ENCODE results near the gene SMIM22.

Gene SMIM22

DNA sequence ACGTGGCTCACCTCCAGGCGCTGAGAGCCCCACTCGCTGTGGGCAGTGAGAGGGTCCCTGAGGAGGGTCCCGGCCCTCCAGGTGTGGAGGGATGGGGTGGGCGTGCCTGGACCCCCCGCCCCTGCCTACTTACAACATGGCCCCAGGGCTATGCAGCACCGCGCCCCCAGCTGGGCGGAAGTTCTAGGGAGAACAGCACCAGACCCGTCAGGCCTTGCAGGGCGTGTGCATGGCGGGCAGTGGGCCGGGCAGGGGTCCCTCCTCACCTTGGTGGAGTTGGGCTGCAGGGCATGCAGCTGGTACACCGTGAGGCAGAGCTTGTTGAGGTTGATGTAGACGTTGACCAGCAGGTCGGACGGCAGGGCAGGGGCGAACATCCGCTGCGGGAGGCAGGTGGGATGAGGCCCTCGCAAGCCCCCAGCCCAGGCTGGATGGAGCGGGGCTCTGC lies 2.7 kb downstream of the SMIM22 start:
- DNase-seq: no peak

DNA sequence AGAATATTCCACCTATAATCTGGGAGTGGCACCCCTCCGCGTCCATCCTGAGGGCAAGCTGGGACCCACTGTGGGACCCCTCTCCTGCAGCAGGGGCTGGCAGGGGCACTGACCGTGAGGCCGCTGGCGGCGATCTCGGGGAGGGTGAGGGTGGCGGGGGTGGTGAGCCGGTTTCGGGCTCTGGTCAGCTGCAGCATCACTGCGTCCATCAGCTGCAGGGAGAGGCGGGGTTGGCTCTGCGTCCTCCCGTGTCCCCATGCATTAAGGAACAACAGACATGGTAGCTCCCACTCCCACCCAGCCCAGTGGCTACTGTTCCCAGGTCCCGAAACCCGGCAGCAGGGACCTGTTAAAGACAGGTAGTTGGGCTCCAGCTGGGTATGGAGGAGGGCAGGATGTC lies 3.3 kb downstream of the SMIM22 start:
- no peak for DNase-seq

DNA sequence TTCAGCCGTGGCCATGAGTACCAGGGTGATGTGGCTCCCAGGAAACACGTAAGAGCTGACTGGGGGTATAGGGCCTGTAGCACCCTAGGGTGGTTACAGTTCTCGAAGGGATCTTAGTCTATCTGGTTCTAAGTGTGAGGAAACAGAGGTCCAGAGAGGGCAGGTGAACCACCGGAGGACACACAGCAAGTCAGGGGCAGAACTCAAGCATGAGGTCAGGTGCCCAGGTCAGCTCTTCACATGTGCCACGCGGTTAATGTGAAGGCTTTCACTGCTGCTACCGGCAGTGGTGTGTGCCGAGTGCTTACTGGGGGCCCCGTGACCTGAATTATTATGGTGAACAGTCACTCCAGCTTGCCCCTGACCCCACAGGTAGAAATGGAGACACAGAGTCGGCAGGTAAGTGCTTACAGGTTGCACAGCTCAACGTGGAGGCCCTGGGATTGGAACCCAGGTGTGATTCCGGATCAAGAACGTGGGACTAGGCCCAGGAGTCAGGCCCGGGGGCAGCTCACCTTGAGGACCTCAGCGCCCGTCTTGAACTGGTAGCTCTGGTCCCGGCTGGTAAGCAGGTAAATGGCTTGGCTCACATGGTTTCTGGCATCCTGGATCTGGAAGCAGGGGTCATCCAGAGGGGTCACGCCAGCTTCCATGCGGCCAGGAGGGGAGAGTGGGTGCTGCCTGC lies 4.1 kb downstream of the SMIM22 start:
- DNase-seq: no peak

DNA sequence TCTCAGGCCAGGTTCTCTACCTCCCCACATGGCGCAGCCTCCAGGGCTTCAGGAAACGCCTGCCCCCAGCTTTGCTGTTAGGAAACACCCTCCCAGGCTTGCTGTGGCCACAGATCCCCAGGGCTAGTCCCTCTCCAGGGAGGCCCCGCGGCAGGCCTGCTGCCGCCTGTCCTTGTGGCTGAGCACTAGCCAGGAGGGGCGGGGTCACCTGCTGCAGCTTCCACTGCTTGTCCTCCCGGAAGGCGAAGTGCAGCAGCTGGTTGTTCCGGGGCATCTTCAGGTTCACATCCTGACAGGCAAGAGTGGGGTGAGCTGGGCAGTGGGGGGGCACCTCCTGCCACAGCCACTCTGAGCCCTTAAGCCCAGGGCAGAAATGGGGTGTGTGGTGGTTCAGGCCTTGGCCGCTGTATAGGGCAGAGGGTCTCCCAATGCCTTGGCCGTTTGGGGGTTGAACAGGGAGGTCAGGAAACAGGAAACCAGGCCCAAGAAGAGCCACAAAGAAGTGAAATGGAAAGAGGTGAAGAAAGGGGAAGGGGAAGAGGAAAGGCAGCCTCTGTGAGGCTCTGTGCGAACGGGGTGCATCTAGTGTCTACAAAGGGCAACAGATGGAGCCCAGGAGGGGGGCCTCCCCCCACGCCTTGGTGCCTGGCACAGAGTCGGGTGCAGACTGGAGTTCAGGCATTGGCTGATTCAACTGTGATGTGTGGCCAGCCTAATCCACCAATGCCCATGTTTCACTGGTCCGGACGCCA lies 5.3 kb downstream of the SMIM22 start:
- DNase-seq: no peak

DNA sequence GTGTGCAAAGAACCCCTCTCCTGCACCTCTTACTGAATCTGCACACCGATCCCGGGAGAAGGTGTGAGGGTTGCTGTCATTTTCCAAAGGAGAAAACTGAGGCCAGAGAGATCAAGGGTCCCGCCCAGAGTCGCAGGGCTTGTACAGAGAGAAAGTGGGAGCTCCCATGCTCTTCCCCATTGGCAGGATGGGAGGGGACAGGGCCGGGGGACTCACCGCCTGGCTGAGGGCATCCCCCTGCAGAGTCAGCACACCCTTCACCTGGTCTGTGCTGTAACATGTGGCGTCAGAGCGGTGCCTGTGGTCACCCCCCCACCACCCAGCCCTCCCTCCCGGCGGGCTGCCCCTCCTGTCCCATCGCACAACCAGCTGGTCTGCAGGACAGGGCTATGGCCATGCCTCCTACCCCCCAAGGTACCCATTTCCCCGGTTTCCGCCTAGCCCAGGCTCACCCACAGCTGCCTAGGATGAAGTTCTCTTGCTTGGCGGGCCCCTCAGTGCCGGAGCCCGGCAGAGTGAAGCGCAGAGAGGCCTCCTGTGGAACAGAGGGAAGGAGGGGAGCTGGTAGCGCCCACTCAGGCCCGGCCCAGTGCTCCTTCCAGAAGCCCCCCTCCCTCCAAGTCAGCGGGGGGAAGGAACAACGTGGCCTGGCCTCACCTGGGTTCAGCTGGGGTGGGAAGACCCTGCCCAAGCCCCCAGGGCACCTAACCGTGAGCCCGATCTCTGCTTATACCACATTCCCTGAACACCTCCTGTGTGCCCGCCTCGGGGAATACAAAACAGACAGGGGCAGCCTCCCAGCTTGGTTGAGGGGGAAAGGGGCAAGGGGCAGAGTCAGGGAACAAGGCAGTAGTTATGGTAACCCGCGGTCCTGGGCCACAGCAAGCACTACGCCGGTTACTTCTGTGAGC lies 6.1 kb downstream of the SMIM22 start:
- no peak for DNase-seq

DNA sequence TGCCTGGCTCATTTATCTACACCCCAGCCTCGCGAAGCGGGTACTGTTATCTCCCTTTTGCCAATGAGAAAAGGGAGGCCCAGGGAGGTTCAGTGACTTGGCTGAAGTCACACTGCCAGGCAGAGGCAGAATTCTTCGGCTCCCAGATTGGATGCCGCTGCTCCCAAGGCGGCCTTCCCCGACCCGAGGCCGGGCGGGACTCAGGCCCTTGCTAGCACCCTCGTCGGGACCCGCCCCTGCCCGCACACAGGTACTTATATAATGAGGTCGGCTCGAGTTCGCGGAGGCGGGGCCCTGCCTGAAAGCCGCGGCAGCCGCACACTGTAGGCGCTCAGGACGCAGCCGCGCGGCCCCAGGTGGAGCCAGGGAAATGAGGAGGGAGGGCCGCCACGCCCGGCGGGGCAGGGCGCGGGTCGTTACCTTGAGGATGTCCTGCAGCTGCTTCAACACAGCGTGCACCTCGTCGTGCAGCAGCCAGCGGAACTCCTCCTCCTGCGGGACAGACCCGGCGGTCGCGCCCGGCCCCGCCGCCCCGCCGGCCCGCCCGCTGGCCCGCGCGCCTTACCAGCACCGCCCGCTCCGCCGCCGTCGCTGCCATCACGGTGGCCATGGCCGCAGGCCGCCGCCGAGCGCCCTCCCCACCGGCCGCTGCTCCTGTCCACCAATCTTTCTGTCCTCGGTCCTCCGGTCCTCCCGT lies 6.9 kb downstream of the SMIM22 start, which contains the start of gene ROGDI:
Gene ROGDI (minus strand): TSS at position 672 of the 697 bp plus-strand sequence. CDS start 62 bp downstream, at position 610.
- DNase-seq: peak; percentile 54

DNA sequence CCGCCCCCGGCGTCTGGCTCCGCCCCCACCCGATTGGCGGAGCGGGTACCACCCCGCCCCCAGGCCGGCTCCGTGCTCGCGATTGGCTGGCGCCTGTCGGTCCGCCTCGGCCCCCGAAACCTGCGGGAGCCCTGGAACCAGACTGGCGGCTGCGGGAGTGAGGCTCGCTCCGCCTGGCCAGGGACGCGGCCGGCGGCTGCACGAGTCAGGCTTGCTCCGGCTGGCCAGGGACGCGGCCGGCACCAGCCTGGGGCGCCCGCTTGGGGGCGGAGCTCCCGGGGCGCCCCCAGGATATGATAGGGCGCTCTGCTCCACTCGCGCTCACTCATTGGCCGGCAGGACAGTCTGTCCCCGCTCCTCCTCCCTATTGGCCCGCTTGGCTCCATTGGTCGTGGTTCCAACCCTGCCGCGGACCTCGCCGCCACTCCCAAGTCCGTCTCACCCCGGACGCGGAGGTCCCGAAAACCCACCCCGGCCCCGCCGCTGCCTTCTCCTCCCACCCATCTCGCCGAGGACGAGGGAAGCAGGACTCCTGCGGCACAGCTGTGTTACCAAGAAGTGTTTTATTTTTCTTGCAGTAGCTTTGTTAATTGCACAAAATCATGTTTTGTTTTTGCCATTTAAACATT lies 7.6 kb downstream of the SMIM22 start:
- DNase-seq: peak; percentile 74

DNA sequence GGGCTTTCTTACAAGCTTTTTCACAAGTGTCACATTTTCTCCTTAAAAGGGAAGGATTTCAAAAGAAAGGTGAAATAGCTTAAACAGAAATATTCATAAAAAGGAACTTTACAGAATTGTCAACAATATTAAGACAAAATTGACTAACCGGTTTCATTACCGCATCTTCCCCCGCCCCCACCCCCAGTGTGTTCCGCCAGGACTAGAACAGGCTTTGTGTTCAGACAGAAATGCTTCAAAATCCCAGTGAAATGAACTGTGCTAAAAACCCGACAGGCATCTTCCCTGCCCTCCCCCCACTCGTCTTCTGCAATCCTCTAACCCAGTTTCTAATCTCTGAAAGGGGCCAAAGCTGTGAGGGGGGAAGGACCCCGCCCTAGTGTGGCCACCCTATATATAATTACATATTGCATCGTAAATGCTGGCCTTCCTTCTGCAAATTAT lies 8.3 kb downstream of the SMIM22 start:
- DNase-seq: no peak

DNA sequence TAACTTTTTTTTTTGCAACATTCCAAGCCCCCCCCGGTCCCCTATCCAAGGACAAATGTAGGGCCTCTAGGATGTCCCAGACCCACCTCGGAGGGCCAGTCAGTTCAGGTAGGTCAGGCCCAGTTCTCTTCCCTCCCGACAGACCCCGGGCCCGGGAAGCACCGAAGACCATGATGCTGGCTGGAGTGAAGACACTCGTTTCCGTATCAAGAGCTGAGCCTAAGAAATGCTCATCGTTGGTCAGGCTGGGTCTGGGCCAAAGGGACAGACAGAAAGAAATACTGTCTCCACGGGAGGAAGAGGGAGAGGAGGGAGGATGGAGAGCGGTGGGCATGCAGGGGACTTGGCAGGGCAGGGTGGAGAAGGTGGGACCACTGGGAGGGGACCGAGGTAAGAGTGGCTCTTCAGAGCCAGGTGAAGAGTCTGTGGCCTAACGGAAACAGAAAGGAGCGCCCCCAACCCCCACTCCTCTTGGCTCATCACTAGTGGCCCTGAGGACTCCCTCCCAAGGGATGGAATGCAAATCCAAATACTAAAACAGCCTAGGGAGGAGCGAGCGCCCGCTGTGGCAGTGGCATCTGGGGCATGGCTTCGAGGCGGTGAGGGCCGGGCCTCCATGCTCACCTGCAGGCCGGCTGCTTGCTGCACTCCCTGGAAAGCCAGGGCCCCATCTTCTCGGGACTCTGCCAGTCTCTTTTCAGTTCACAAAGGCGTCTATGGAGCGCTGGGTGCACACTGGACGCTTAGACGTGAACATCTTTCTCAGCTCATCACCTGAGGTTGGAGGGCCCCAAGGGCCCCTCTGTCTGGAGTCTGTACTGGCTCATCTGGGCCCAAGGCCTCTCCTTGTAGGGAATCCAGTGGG lies 9.0 kb downstream of the SMIM22 start:
- no peak for DNase-seq

DNA sequence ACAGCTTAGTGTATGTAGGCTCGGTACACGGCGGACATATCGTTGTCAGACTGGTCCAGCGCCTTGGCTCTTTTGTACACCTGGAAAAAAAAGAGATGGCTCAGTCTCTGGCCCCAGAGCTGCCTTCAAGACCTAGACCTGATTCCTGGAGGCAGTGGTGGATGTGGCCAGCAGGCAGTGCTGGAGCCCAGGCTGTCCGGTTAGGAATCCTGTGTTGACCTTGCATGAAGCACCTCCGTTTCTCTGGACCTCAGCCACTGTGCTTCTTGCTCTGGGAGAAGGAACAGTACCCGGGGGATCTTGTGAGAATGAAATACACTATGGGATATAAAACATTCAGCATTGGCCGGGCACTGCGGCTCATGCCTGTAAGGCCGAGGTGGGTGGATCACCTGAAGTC lies 10.1 kb downstream of the SMIM22 start:
- no peak for DNase-seq

DNA sequence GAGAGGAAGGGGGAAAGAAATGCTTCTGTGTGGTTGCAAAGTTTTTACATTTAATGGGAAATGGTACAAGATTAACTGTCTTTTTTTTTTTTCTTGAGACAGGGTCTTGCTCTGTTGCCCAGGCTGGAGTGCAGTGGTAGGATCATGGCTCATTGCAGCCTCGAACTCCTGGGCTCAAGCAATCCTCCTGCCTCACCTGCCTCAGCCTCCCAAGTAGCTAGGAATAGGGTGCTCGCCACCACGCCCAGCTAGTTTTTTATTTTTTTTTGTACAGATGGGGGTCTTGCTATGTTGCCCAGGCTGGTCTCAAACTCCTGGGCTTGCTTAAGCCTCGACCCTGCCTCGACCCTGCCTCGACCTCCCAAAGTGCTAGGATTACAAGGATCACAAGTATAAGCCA lies 11.1 kb downstream of the SMIM22 start:
- DNase-seq: no peak

DNA sequence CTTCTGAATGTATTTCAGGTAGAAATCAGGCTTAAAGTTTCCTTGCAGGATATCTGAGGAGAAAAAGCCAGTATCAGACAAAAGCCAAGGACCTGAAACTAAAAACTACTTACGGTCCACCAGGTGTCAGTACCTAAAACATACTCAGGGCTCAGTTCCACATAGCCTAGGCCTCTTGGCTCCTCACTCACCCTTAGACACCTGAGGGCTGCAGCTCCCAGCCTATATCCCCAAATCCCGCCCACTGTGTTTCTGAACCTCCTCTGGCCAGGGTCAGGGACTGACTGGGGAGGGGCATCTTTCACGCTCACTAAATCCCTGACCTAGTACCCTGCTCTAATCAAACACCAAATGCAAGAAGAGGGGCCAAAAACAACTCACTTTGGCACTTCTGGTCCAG lies 16.1 kb downstream of the SMIM22 start:
- DNase-seq: no peak

DNA sequence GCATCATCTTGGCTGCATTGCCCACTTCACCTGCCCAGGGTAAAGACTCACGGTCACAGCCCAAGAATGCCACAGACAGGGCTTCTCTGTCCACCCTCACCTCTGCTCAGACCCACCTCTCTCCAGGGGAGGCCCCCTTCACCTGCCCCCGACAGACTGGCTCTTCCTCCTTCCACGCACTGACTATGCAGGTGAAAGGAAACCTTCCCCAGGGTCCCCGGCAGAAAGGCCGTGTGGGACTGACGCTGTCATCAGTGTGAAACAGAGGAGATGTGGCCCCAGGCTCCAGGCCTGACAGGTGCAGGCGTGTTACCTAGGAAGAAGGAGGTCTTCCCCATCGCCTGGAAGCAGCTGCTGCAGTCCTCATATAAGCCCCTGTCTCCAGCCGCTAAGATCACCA lies 16.6 kb downstream of the SMIM22 start:
- DNase-seq: no peak

DNA sequence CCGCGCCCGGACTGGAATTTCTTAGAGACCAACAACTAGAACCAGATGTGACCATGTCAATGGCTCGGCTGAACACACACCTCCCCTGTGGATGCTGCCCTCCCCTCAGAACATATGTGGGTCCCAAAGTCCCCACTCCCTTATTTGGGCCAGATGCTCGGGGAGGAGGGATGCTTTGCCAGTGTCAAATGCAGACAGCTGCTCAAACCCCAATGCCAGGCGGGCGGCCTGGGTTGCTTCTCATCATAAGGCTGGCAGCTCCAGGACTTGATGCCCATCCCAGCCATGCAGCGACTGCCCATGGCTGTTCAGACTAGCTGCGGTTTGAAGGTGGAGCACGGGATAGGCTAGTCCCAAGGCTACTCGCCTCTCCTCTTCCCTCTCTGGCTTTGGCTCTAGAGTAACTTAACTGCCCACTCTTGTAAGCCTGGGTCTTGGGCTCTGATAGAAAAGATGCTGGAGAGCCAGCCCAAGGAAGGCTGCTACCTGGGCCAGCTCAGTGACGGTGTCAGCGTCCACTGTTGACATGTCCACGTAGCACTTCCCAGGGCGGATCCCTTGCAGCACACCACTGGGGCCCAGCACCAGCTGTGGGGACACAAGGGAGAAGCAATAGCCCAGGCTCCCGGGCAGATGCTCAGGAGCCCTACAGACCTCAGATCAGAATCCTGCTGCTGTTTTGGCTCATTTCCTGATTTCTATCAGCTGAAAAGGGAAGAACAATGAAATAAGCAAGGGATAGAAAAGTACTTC lies 18.3 kb downstream of the SMIM22 start:
- no peak for DNase-seq

DNA sequence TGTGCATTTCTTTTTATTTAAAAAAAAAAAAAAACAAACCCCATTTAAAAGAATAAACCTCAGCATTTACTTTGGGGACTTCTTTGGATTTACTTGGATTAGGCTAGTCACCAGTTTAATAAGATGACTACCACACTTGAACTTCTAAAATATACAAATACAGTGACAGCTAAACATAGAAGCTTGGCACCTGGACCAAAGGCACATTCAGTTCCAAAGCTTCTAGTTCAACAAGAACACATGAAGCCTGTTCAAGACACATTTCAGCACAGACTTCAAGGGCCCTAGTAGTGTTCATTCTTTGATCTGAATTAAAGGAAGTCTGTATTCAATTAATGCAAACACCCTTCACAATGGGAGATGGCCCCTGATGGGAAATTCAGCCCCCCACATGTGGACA lies 18.9 kb downstream of the SMIM22 start:
- no peak for DNase-seq

DNA sequence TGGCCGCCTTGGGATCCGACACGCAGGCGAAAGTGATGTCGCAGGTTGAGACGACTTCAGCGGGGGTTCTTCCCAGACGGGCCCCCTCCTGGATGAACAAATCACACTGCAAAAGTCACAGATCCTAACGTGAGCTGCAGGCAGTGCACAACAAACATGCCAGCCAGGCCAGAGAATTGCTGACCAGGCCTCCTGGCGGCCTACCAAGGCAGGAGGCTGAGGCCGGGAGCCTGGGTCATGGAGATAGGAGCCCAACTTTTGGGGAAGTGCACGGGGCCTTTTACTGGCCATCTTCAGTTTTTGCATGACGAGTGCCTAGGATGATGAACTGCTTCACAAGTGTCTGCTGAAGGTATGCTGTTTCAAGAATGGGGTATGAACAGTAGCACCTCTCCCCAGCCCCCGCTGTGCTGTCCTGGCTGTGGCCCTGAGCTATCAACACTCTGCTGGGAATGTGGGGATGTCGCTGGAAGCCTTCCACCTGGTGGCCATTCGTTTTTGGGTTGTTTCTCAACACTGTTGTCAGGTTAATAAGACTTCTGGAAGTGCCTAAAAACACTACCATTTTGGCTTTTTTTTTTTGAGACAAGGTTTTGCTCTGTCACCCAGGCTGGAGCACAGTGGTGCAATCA lies 19.5 kb downstream of the SMIM22 start:
- DNase-seq: no peak

DNA sequence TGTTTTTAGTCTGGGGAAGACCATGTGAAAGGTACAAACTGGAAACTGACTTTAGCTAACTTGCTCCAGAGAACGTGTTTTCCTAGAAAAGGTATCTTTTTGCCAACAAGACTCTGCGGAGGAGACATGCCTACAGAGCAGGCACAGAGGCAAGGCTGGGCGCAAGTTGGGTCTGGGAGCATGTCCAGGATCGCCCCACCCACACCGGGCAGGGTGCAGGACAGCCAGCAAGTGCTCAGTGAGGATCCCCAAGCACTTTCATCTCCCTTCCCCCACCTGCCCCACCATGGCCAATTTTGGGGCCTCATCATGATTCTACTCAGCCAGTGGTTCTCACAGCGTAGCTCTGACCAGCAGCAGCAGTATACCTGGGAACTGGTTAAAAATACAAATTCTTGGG lies 25.5 kb downstream of the SMIM22 start:
- DNase-seq: no peak

DNA sequence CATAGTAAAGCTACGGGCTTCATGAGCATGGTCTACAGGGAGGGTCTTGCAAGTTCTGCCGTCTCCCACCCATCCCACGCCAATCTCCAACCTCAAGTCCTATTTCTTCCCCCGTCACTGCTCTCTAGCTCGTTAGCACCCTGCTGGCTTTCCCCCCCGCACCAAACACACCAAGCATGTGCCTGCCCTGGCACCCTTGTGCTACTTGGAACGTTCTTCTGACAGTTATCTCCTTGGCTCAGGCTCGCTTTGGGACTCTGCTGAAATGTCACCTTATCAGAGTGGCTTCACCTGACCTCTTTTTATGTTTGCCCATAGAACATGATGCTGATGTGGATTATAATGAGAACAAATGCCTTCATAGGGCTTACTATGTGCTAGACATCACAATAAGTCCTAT lies 30.0 kb downstream of the SMIM22 start:
- DNase-seq: no peak

DNA sequence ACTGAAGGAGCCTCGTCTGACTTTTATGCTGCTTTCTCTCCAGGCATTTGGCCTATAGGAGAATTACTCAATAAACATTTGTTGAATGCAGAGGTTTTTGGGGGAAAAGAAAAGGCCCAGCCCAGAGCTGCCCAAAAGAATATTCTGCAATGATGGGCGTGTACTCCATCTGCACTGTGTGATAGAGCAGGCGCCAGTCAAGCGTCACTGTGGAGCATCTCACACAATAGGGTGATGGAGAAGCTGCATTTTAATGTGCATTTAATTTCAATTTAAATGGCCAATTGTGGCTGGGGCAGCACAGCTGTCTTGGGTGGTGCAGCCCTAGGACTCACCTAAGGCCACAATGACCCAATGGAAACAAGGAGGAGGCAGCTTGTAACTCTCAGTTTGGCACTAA lies 31.4 kb downstream of the SMIM22 start:
- no peak for DNase-seq

DNA sequence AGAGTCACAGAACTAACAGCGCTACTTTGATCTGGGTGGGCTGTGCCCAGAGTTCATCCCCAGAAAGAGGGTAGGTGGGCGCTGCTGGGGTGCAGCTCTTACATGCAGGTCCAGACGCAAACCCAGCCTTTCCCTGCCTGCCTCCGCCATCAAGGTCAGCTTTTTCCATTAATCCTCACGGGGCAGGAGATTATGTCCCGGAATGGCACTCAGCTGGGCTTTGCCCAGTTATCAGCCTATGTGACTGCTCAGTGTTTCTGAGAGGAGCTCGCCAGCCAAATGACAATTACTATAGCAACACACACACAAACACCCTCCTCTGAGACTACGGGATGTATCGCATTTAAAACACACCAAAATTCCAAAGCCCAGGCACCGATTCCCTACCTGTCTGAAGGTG lies 31.8 kb downstream of the SMIM22 start:
- DNase-seq: no peak

Data from NCI-H748 treated with DMSO at 0.1 percent for 48 hours (cell line).